OCI-LY1 (cell line): ENCODE results near the gene MYBPC3.

Experiments
- H2AFZ ChIP-seq: fragments of 200-600 bp; sonication (generic), shearing (Covaris generic); 2 replicates; pipeline ENCODE4 v1.6.0; 2014; ENCODE audit warnings: antibody characterized with exemption, mild to moderate bottlenecking, low read length
- H3F3A ChIP-seq: fragments of 200-600 bp; sonication (generic), shearing (Covaris generic); 2 replicates; pipeline ENCODE4 v1.6.0; 2014; ENCODE audit warnings: mild to moderate bottlenecking, antibody characterized with exemption, low read length, moderate library complexity; ENCODE audit not compliant: insufficient read depth
- H3K27ac ChIP-seq: fragments of 200-600 bp; sonication (generic); 2 replicates; pipeline ENCODE4 v1.5.1; 2014; ENCODE audit warnings: low read length, mixed run types, mild to moderate bottlenecking, low read depth; ENCODE audit not compliant: poor library complexity, severe bottlenecking
- H3K27me3 ChIP-seq: fragments of 200-600 bp; sonication (generic); 2 replicates; pipeline ENCODE4 v1.6.0; 2014; ENCODE audit warnings: antibody characterized with exemption, mild to moderate bottlenecking, low read length, moderate library complexity; ENCODE audit not compliant: insufficient read depth
- H3K36me3 ChIP-seq: fragments of 200-600 bp; sonication (generic); 2 replicates; pipeline ENCODE4 v1.6.1; 2014; ENCODE audit warnings: mild to moderate bottlenecking, antibody characterized with exemption, low read length, moderate library complexity, mixed read lengths; ENCODE audit not compliant: insufficient read depth
- H3K4me1 ChIP-seq: fragments of 200-600 bp; sonication (generic); 2 replicates; pipeline ENCODE4 v1.5.1; 2014; ENCODE audit warnings: mild to moderate bottlenecking, low read length, moderate library complexity; ENCODE audit not compliant: insufficient read depth, severe bottlenecking
- H3K4me2 ChIP-seq: fragments of 200-600 bp; sonication (generic), shearing (Covaris generic); 2 replicates; pipeline ENCODE4 v1.6.1; 2014; ENCODE audit warnings: low read length
- H3K4me3 ChIP-seq: fragments of 200-600 bp; sonication (generic); 2 replicates; pipeline ENCODE4 v1.5.1; 2014; ENCODE audit warnings: low read length, low read depth, mild to moderate bottlenecking, mixed read lengths; ENCODE audit not compliant: poor library complexity, severe bottlenecking
- H3K79me2 ChIP-seq: fragments of 200-600 bp; shearing (Covaris generic); 2 replicates; pipeline ENCODE4 v1.6.1; 2016; ENCODE audit warnings: mixed run types, low read length, mixed read lengths; ENCODE audit not compliant: insufficient read depth
- H3K9ac ChIP-seq: fragments of 200-600 bp; sonication (generic), shearing (Covaris generic); 2 replicates; pipeline ENCODE4 v1.6.1; 2014; ENCODE audit warnings: mild to moderate bottlenecking, low read length, mixed read lengths
- H3K9me2 ChIP-seq: fragments of 200-600 bp; sonication (generic), shearing (Covaris generic); 2 replicates; pipeline ENCODE4 v1.6.1; 2014; ENCODE audit warnings: low read depth, mild to moderate bottlenecking, low read length, mixed read lengths
- H3K9me3 ChIP-seq: fragments of 200-600 bp; shearing (Covaris generic); 2 replicates; pipeline ENCODE4 v1.6.1; 2014; ENCODE audit warnings: low read length, mixed read lengths
- H4K20me1 ChIP-seq: fragments of 200-600 bp; sonication (generic), shearing (Covaris generic); 2 replicates; pipeline ENCODE4 v1.6.0; 2016; ENCODE audit warnings: mild to moderate bottlenecking, low read length; ENCODE audit not compliant: insufficient read depth
- CTCF ChIP-seq: fragments of 200-600 bp; sonication (generic), shearing (Covaris generic); IDR thresholded peaks from 2 replicates; pipeline ENCODE4 v1.5.1; 2017; ENCODE audit warnings: mild to moderate bottlenecking, antibody characterized with exemption, low read length, moderate library complexity, mixed read lengths
- EZH2 ChIP-seq: fragments of 200-600 bp; sonication (generic), shearing (Covaris generic); IDR thresholded peaks from 2 replicates; pipeline ENCODE4 v1.8.0; 2017; ENCODE audit warnings: borderline replicate concordance, mixed run types, mild to moderate bottlenecking, antibody characterized with exemption, low read length, moderate library complexity, mixed read lengths

The MYBPC3 gene

GRCh38 chr11:47348131-47348802 is 4.2 kb downstream of the MYBPC3 start:
- TF ChIP-seq EZH2 = no peak
- no peak for TF ChIP-seq CTCF
- Histone ChIP-seq H3F3A (no peaks in the 10 kb centered on the region), H3K4me3 (no peak overlapping the region), H3K4me1 (no peaks in the 10 kb centered on the region), H3K9me2 (no peaks in the 10 kb centered on the region), H4K20me1 (no peaks in the 10 kb centered on the region), H3K27me3 (no peaks in the 10 kb centered on the region), H3K9me3 (no peaks in the 10 kb centered on the region), H2AFZ (no peak overlapping the region), H3K79me2 (no peaks in the 10 kb centered on the region), H3K36me3 (no peaks in the 10 kb centered on the region), H3K4me2 (no peak overlapping the region), H3K27ac (no peak overlapping the region), H3K9ac (no peak overlapping the region)

- Histone ChIP-seq H3K4me3 (no peak overlapping the region), H2AFZ (no peak overlapping the region), H4K20me1 (no peaks in the 10 kb centered on the region), H3K27ac (no peak overlapping the region), H3K9me3 (no peaks in the 10 kb centered on the region), H3K9ac (no peak overlapping the region), H3K79me2 (no peaks in the 10 kb centered on the region), H3K4me2 (no peak overlapping the region), H3K36me3 (no peaks in the 10 kb centered on the region), H3K27me3 (peaks cover 5% of the 10 kb centered on the region; the same call in 1 of the 2 replicates), H3K4me1 (no peaks in the 10 kb centered on the region), H3F3A (no peaks in the 10 kb centered on the region), H3K9me2 (no peaks in the 10 kb centered on the region)
- TF ChIP-seq CTCF (no peak), EZH2 (no peak)
These were observed 5.4 kb downstream of the MYBPC3 start for GRCh38 chr11:47347137-47347536.

GRCh38 chr11:47345890-47346563 is 6.5 kb downstream of the MYBPC3 start:
- H3K79me2 ChIP-seq = no peaks in the 10 kb centered on the region
- no peak overlapping the region for H3K4me3 ChIP-seq
- H3K9ac ChIP-seq = no peak overlapping the region
- no peaks in the 10 kb centered on the region for H3F3A ChIP-seq
- H4K20me1 ChIP-seq = no peaks in the 10 kb centered on the region
- no peak overlapping the region for H2AFZ ChIP-seq
- TF ChIP-seq CTCF (no peak), EZH2 (no peak)
- H3K27me3 ChIP-seq = peaks cover 5% of the 10 kb centered on the region; the same call in 1 of the 2 replicates
- H3K27ac ChIP-seq = no peak overlapping the region
- no peaks in the 10 kb centered on the region for H3K9me2 ChIP-seq
- H3K4me1 ChIP-seq = no peaks in the 10 kb centered on the region
- no peaks in the 10 kb centered on the region for H3K9me3 ChIP-seq
- no peaks in the 10 kb centered on the region for H3K36me3 ChIP-seq
- H3K4me2 ChIP-seq = no peak overlapping the region
